SW480 (cell line): Measurements from ENCODE around the gene SPATA12.

Source experiments
- DNase-seq: peaks from one replicate; pipeline ENCODE4 v3.0.0-alpha.2; 2016; ENCODE audit warnings: low spot score

Gene SPATA12

GRCh38 chr3:57053122-57053521, 7.3 kb upstream of the SPATA12 start:
- DNase-seq: no peak

GRCh38 chr3:57057351-57057750, 3.1 kb upstream of the SPATA12 start:
- no peak for DNase-seq

GRCh38 chr3:57059411-57059810, 1.1 kb upstream of the SPATA12 start:
- no peak for DNase-seq

GRCh38 chr3:57061556-57061955, 1.1 kb downstream of the SPATA12 start:
- DNase-seq: peak; percentile 34

GRCh38 chr3:57062101-57062631, 1.7 kb downstream of the SPATA12 start:
- DNase-seq: peak; percentile 20

- no peak for DNase-seq
Measured at GRCh38 chr3:57063032-57063431, 2.6 kb downstream of the SPATA12 start.

GRCh38 chr3:57064001-57064400, 3.5 kb downstream of the SPATA12 start:
- DNase-seq: no peak

- no peak for DNase-seq
Measured at GRCh38 chr3:57064572-57064971, 4.1 kb downstream of the SPATA12 start.

- DNase-seq: no peak
Measured at GRCh38 chr3:57065588-57065987, 5.1 kb downstream of the SPATA12 start.

- DNase-seq: no peak
Measured at GRCh38 chr3:57066471-57066870, 6.0 kb downstream of the SPATA12 start.

- DNase-seq: peak; percentile 50
Measured at GRCh38 chr3:57068437-57069089, 8.1 kb downstream of the SPATA12 start.

- DNase-seq: no peak
Measured at GRCh38 chr3:57069503-57069902, 9.0 kb downstream of the SPATA12 start.

GRCh38 chr3:57073628-57074027, 13.2 kb downstream of the SPATA12 start:
- no peak for DNase-seq

GRCh38 chr3:57074135-57074534, 13.7 kb downstream of the SPATA12 start:
- no peak for DNase-seq

- no peak for DNase-seq
Measured at GRCh38 chr3:57076422-57076951, 16.0 kb downstream of the SPATA12 start.

- DNase-seq: no peak
Measured at GRCh38 chr3:57077630-57078343, 17.3 kb downstream of the SPATA12 start.

GRCh38 chr3:57078344-57078634, 17.8 kb downstream of the SPATA12 start:
- peak; percentile 66 for DNase-seq

GRCh38 chr3:57078635-57079473, 18.4 kb downstream of the SPATA12 start:
- DNase-seq: peak; percentile 71

GRCh38 chr3:57079474-57079831, 19.0 kb downstream of the SPATA12 start:
- no peak for DNase-seq

- no peak for DNase-seq
Measured at GRCh38 chr3:57080171-57080570, 19.7 kb downstream of the SPATA12 start.

GRCh38 chr3:57081173-57081572, 20.7 kb downstream of the SPATA12 start:
- no peak for DNase-seq

- no peak for DNase-seq
Measured at GRCh38 chr3:57082481-57082880, 22.0 kb downstream of the SPATA12 start.
